ENCODE data around the gene NECAP2. TPM values are rescaled to one million over a fixed set of nuclear protein-coding genes. Genes with fewer than 3 reads are reported as not detected.

Gene NECAP2
- total and polyA plus RNA-seq, 10 of the 15 experiments (the other 5 are each of a cell fraction or from before 2014, with no cell fraction given): 16.3 to 98.0 (median 57.4) TPM

DNA sequence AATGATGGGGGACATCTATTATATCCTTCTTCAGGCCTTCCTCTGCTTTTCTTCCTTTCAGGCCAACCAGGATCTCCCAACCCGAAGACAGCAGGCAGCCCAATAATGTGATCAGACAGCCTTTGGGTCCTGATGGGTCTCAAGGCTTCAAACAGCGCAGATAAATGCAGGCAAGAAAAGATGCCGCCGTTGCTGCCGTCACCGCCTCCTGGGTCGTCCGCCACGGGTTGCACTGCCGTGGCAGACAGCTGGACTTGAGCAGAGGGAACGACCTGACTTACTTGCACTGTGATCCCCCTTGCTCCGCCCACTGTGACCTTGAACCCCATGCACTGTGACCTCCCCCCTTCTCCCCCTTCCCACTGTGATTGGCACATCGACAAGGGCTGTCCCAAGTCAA lies 45.5 kb upstream of the NECAP2 start:
- H2AFZ ChIP-seq (ENCODE audit: control insufficient read depth, low read depth, low read length): no peak overlapping the region
- peaks cover 39 to 42% of the 10 kb centered on the region in 2 experiments for H3K36me3 ChIP-seq (ENCODE audit: control insufficient read depth in 2 of 2, insufficient read depth in 2 of 2, low read length in 1 of 2)
- H3K9ac ChIP-seq (ENCODE audit: control insufficient read depth, insufficient read depth, low read length): no peak overlapping the region
- ChIA-PET SMC1A (ENCODE audit: uncharacterized antibody, unreplicated experiment) (interaction anchor here (1.3 kb wide), 1 partner anchor 25 kb away, joined by 3 read pairs; no protein-coding TSS in a partner anchor), RAD21 (ENCODE audit: unreplicated experiment) (no interaction called here), CTCF (no interaction called here), POLR2A (interaction anchor here (0.6 kb wide), 1 partner anchor 14 kb away, joined by 6 read pairs; no protein-coding TSS in a partner anchor)
- BruUV-seq (replicated peaks): no TSS peak
- no peak overlapping the region for H3K4me2 ChIP-seq (ENCODE audit: control insufficient read depth, insufficient read depth)
- ATAC-seq (no peak), DNase-seq (ENCODE audit: low read depth, low spot score) (no peak), FAIRE-seq (no peak)
- no peak for TF ChIP-seq KDM1A (IDR thresholded peaks at IDR 0.05; ENCODE audit: borderline replicate concordance)
- no peak for TF ChIP-seq FOS (IDR thresholded peaks at IDR 0.05; ENCODE audit: borderline replicate concordance, extremely low read depth, insufficient read length)
- no peak for TF ChIP-seq SUPT20H (IDR thresholded peaks at IDR 0.05; ENCODE audit: borderline replicate concordance, control insufficient read depth, low read depth, low read length)
- TF ChIP-seq BMI1 (IDR thresholded peaks at IDR 0.05; ENCODE audit: borderline replicate concordance): no peak
- no peak for TF ChIP-seq SPI1 (IDR thresholded peaks at IDR 0.05; ENCODE audit: borderline replicate concordance, insufficient read depth, low read depth, low read length)
- TF ChIP-seq NR2F1 (conservative IDR thresholded peaks at IDR 0.05): no peak
- peaks cover 14% of the 10 kb centered on the region; the same call in 1 of the 2 replicates for H4K20me1 ChIP-seq (ENCODE audit: control insufficient read depth, insufficient read depth)
- no peaks in the 10 kb centered on the region for H3K9me3 ChIP-seq (replicated peaks; ENCODE audit: control insufficient read depth, insufficient read depth, low read length)
- in situ Hi-C loops (cut with MboI): no loop called here
- H3K4me3 ChIP-seq: no peak overlapping the region
- H3K27me3 ChIP-seq (replicated peaks in 1 of 2; ENCODE audit: control insufficient read depth in 2 of 2, insufficient read depth in 2 of 2, low read length in 1 of 2): no peaks in the 10 kb centered on the region
- 90% methylated on average over 13 of the region's 13 CpGs for whole genome bisulfite sequencing (ENCODE audit: insufficient coverage, insufficient replicate concordance, low lambda C conversion rate, missing lambda C conversion rate)
- peaks cover 4% of the 10 kb centered on the region; the same call in 1 of the 2 replicates for H3K4me1 ChIP-seq (ENCODE audit: control insufficient read depth, insufficient read depth, low read length)
- intact Hi-C loops (cut with micrococcal nuclease; ENCODE audit: unreplicated experiment): no loop called here
- no peak overlapping the region for H3K27ac ChIP-seq (ENCODE audit: control insufficient read depth, insufficient read depth)
- peaks cover 33% of the 10 kb centered on the region for H3K79me2 ChIP-seq (ENCODE audit: control insufficient read depth, insufficient read depth, low read length)

DNA sequence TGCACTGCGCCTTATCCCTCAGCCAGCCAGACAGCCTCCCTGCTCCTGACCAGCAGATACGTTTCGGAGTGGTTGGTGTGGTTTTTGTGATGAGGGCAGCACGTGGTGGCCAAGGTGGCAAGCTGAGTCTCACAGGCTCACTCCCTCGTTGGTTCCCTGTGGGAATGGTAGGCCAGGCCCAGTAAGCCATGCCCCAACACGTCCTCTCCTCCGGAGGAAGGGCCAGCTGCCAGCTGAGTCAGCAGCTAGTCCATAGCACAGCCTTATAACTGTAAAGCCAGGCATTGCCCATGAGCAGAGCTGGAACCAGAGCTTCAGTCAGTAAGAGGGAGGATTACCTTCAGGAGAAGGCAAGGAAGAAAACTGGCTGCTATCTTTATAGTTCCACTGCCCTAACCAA lies 43.9 kb upstream of the NECAP2 start:
- no peak overlapping the region for H3K4me3 ChIP-seq
- POLR2A ChIA-PET: interaction anchor here (0.8 kb wide), 1 partner anchor 23 kb away, joined by 3 read pairs; no protein-coding TSS in a partner anchor
- CTCF ChIA-PET: no interaction called here
- intact Hi-C loops (cut with micrococcal nuclease; ENCODE audit: unreplicated experiment): no loop called here
- no peak overlapping the region for H3K4me2 ChIP-seq (ENCODE audit: control insufficient read depth, insufficient read depth)
- SMC1A ChIA-PET (ENCODE audit: uncharacterized antibody, unreplicated experiment): no interaction called here
- peaks cover 17% of the 10 kb centered on the region for H3K79me2 ChIP-seq (ENCODE audit: control insufficient read depth, insufficient read depth, low read length)
- TF ChIP-seq WRNIP1 (IDR thresholded peaks at IDR 0.05; ENCODE audit: borderline replicate concordance, low read depth, low read length): no peak
- peak; percentile 51; the same call in 1 of the 2 replicates for TF ChIP-seq POLR2AphosphoS5 (IDR thresholded peaks at IDR 0.05; ENCODE audit: low read length)
- no peak overlapping the region for H3K27ac ChIP-seq (ENCODE audit: control insufficient read depth, insufficient read depth)
- H2AFZ ChIP-seq (ENCODE audit: control insufficient read depth, low read depth, low read length): no peak overlapping the region
- H3K4me1 ChIP-seq (ENCODE audit: control insufficient read depth, insufficient read depth, low read length): no peaks in the 10 kb centered on the region
- 90% methylated on average over 7 of the region's 7 CpGs for WGBS (ENCODE audit: insufficient coverage, insufficient replicate concordance, low lambda C conversion rate, missing lambda C conversion rate)
- RAD21 ChIA-PET (ENCODE audit: unreplicated experiment): no interaction called here
- no TSS peak for BruUV-seq (replicated peaks)
- H4K20me1 ChIP-seq (ENCODE audit: control insufficient read depth, insufficient read depth): peaks cover 3% of the 10 kb centered on the region; the same call in 1 of the 2 replicates
- ATAC-seq (no peak), FAIRE-seq (no peak), DNase-seq (ENCODE audit: low read depth, low spot score) (no peak)
- peaks cover 35 to 42% of the 10 kb centered on the region in 2 experiments for H3K36me3 ChIP-seq (ENCODE audit: control insufficient read depth in 2 of 2, insufficient read depth in 2 of 2, low read length in 1 of 2)
- in situ Hi-C loops (cut with MboI): no loop called here
- no peak overlapping the region for H3K9ac ChIP-seq (ENCODE audit: control insufficient read depth, insufficient read depth, low read length)
- no peaks in the 10 kb centered on the region for H3K27me3 ChIP-seq (replicated peaks in 1 of 2; ENCODE audit: control insufficient read depth in 2 of 2, insufficient read depth in 2 of 2, low read length in 1 of 2)
- H3K9me3 ChIP-seq (replicated peaks; ENCODE audit: control insufficient read depth, insufficient read depth, low read length): no peaks in the 10 kb centered on the region

Measured in GM12878 (cell line).